ENCODE measurements around the gene LRPPRC. TPM values are rescaled to one million over a fixed set of nuclear protein-coding genes. Genes with fewer than 3 reads are reported as not detected.
A peak's percentile ranks its signal among the peaks of the same experiment; 100 is the strongest.

Gene LRPPRC
- total and polyA plus RNA-seq, 2 experiments from 2014 or later, result 163 to 200 TPM

DNA sequence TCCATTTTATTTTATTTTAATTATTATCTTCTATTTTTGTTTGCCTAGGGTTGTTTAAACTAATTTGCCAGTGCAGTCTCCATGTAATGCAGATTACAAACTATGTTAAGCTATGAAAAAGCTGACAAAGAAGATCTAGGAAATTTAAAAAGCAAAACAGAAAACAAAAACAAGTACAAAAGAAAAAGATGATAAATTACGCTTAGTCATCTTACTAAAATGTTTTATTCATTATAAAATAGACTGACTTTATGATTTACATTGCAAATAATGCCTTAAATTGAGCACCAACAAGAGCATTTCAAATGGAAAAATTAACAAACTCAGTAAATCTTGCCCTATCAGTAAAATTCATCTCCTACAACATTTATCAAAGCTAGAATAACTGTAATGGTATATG lies 52.9 kb downstream of the LRPPRC start:
- Histone ChIP-seq H3F3A (replicated peaks; ENCODE audit: low read depth) (no peaks in the 10 kb centered on the region), H4K20me1 (replicated peaks; ENCODE audit: insufficient read depth) (0 out of 2 replicates have a peak, but pooled peaks cover 4% of the 10 kb centered on the region), H3K27me3 (ENCODE audit: insufficient read depth) (no peaks in the 10 kb centered on the region), H3K4me3 (no peak overlapping the region), H3K27ac (ENCODE audit: low read depth) (peak overlapping the region; percentile 34), H3K9me2 (ENCODE audit: insufficient read depth) (no peaks in the 10 kb centered on the region), H2AFZ (no peak overlapping the region), H3K4me1 (ENCODE audit: insufficient read depth) (peaks cover 43% of the 10 kb centered on the region), H3K36me3 (ENCODE audit: insufficient read depth) (peaks cover 22% of the 10 kb centered on the region), H3K79me2 (replicated peaks; ENCODE audit: insufficient read depth) (peaks cover 52% of the 10 kb centered on the region), H3K4me2 (0 out of 2 replicates have a peak overlapping the region, but pooled peaks have one; percentile 6)
- Mint-ChIP-seq H3K27ac (peak overlapping the region; percentile 70), H3K9me3 (no peaks in the 10 kb centered on the region), H3K36me3 (ENCODE audit: low read depth) (peaks cover 78% of the 10 kb centered on the region), H3K27me3 (ENCODE audit: insufficient read depth, low read depth, poor library complexity) (no peaks in the 10 kb centered on the region), H3K4me3 (no peak overlapping the region), H3K4me1 (peaks cover 67% of the 10 kb centered on the region)
- DNase-seq (ENCODE audit: low spot score), result no peak
- TF ChIP-seq EZH2phosphoT487 (IDR thresholded peaks at IDR 0.05; ENCODE audit: unreplicated experiment) (no peak), CREB1 (CRISPR knock-in tag; IDR thresholded peaks at IDR 0.05; ENCODE audit: low read depth) (no peak), ZNF114 (CRISPR knock-in tag; IDR thresholded peaks at IDR 0.05) (no peak), JUNB (IDR thresholded peaks at IDR 0.05; ENCODE audit: unreplicated experiment) (no peak), ETS1 (IDR thresholded peaks at IDR 0.05) (no peak), EZH2 (IDR thresholded peaks at IDR 0.05; ENCODE audit: low read depth, unreplicated experiment) (no peak)
- TF ChIP-seq, protein P1, sequence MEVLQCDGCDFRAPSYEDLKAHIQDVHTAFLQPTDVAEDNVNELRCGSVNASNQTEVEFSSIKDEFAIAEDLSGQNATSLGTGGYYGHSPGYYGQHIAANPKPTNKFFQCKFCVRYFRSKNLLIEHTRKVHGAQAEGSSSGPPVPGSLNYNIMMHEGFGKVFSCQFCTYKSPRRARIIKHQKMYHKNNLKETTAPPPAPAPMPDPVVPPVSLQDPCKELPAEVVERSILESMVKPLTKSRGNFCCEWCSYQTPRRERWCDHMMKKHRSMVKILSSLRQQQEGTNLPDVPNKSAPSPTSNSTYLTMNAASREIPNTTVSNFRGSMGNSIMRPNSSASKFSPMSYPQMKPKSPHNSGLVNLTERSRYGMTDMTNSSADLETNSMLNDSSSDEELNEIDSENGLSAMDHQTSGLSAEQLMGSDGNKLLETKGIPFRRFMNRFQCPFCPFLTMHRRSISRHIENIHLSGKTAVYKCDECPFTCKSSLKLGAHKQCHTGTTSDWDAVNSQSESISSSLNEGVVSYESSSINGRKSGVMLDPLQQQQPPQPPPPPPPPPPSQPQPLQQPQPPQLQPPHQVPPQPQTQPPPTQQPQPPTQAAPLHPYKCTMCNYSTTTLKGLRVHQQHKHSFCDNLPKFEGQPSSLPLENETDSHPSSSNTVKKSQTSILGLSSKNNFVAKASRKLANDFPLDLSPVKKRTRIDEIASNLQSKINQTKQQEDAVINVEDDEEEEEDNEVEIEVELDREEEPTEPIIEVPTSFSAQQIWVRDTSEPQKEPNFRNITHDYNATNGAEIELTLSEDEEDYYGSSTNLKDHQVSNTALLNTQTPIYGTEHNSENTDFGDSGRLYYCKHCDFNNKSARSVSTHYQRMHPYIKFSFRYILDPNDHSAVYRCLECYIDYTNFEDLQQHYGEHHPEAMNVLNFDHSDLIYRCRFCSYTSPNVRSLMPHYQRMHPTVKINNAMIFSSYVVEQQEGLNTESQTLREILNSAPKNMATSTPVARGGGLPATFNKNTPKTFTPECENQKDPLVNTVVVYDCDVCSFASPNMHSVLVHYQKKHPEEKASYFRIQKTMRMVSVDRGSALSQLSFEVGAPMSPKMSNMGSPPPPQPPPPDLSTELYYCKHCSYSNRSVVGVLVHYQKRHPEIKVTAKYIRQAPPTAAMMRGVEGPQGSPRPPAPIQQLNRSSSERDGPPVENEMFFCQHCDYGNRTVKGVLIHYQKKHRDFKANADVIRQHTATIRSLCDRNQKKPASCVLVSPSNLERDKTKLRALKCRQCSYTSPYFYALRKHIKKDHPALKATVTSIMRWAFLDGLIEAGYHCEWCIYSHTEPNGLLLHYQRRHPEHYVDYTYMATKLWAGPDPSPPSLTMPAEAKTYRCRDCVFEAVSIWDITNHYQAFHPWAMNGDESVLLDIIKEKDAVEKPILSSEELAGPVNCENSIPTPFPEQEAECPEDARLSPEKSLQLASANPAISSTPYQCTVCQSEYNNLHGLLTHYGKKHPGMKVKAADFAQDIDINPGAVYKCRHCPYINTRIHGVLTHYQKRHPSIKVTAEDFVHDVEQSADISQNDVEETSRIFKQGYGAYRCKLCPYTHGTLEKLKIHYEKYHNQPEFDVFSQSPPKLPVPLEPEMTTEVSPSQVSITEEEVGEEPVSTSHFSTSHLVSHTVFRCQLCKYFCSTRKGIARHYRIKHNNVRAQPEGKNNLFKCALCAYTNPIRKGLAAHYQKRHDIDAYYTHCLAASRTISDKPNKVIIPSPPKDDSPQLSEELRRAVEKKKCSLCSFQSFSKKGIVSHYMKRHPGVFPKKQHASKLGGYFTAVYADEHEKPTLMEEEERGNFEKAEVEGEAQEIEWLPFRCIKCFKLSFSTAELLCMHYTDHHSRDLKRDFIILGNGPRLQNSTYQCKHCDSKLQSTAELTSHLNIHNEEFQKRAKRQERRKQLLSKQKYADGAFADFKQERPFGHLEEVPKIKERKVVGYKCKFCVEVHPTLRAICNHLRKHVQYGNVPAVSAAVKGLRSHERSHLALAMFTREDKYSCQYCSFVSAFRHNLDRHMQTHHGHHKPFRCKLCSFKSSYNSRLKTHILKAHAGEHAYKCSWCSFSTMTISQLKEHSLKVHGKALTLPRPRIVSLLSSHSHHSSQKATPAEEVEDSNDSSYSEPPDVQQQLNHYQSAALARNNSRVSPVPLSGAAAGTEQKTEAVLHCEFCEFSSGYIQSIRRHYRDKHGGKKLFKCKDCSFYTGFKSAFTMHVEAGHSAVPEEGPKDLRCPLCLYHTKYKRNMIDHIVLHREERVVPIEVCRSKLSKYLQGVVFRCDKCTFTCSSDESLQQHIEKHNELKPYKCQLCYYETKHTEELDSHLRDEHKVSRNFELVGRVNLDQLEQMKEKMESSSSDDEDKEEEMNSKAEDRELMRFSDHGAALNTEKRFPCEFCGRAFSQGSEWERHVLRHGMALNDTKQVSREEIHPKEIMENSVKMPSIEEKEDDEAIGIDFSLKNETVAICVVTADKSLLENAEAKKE (CRISPR knock-in tag; IDR thresholded peaks at IDR 0.05), result no peak
- TF ChIP-seq, protein P2, sequence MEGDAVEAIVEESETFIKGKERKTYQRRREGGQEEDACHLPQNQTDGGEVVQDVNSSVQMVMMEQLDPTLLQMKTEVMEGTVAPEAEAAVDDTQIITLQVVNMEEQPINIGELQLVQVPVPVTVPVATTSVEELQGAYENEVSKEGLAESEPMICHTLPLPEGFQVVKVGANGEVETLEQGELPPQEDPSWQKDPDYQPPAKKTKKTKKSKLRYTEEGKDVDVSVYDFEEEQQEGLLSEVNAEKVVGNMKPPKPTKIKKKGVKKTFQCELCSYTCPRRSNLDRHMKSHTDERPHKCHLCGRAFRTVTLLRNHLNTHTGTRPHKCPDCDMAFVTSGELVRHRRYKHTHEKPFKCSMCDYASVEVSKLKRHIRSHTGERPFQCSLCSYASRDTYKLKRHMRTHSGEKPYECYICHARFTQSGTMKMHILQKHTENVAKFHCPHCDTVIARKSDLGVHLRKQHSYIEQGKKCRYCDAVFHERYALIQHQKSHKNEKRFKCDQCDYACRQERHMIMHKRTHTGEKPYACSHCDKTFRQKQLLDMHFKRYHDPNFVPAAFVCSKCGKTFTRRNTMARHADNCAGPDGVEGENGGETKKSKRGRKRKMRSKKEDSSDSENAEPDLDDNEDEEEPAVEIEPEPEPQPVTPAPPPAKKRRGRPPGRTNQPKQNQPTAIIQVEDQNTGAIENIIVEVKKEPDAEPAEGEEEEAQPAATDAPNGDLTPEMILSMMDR (conservative IDR thresholded peaks at IDR 0.05; ENCODE audit: low read depth in 2 of 2), result no peak
- TF ChIP-seq, protein P3, sequence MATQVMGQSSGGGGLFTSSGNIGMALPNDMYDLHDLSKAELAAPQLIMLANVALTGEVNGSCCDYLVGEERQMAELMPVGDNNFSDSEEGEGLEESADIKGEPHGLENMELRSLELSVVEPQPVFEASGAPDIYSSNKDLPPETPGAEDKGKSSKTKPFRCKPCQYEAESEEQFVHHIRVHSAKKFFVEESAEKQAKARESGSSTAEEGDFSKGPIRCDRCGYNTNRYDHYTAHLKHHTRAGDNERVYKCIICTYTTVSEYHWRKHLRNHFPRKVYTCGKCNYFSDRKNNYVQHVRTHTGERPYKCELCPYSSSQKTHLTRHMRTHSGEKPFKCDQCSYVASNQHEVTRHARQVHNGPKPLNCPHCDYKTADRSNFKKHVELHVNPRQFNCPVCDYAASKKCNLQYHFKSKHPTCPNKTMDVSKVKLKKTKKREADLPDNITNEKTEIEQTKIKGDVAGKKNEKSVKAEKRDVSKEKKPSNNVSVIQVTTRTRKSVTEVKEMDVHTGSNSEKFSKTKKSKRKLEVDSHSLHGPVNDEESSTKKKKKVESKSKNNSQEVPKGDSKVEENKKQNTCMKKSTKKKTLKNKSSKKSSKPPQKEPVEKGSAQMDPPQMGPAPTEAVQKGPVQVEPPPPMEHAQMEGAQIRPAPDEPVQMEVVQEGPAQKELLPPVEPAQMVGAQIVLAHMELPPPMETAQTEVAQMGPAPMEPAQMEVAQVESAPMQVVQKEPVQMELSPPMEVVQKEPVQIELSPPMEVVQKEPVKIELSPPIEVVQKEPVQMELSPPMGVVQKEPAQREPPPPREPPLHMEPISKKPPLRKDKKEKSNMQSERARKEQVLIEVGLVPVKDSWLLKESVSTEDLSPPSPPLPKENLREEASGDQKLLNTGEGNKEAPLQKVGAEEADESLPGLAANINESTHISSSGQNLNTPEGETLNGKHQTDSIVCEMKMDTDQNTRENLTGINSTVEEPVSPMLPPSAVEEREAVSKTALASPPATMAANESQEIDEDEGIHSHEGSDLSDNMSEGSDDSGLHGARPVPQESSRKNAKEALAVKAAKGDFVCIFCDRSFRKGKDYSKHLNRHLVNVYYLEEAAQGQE (IDR thresholded peaks at IDR 0.05; ENCODE audit: unreplicated experiment), result no peak
- ATAC-seq, result no peak
